Heart right ventricle (tissue), 16 donors: Measurements from ENCODE around the gene KMT5B. TPM values are rescaled to one million over a fixed set of nuclear protein-coding genes. Genes with fewer than 3 reads are reported as not detected.

Experiments
- ATAC-seq, 8 donors: fragments of 200-7000 bp; cut with Tn5 transposase; one replicate each; pipeline ENCODE4 v1.9.1; 2020; ENCODE audit warnings: mild to moderate bottlenecking in 8 of 8, moderate library complexity in 8 of 8, moderate number of reproducible peaks in 1 of 8
- DNase-seq, 2 donors: peaks; one replicate each; pipeline ENCODE4 v3.0.0-alpha.2; 2020
- H3K27ac ChIP-seq, 10 donors: fragments of 200-600 bp; sonication (generic) in 2 of 10; one replicate each; pipeline versions ENCODE4 v1.5.0 to v1.8.0; 2020 to 2022; ENCODE audit warnings: mild to moderate bottlenecking in 3 of 10
- H3K27me3 ChIP-seq, 7 donors: fragments of 200-600 bp; one replicate each; pipeline ENCODE4 v1.8.0; 2021 to 2022; ENCODE audit warnings: mild to moderate bottlenecking in 2 of 7
- H3K36me3 ChIP-seq, 9 donors: fragments of 200-600 bp; sonication (generic) in 1 of 9; one replicate each; pipeline versions ENCODE4 v1.5.0 to v1.8.0; 2020 to 2022; ENCODE audit warnings: mild to moderate bottlenecking in 2 of 9
- H3K4me1 ChIP-seq, 9 donors: fragments of 200-600 bp; sonication (generic) in 1 of 9; one replicate each; pipeline versions ENCODE4 v1.5.0 to v1.8.0; 2020 to 2022; ENCODE audit warnings: mild to moderate bottlenecking in 4 of 9
- H3K4me3 ChIP-seq, 10 donors: fragments of 200-600 bp; sonication (generic) in 2 of 10; one replicate each; pipeline versions ENCODE4 v1.5.0 to v1.8.0; 2020 to 2022; ENCODE audit warnings: mild to moderate bottlenecking in 7 of 10, moderate library complexity in 2 of 10
- H3K9me3 ChIP-seq, 11 donors: fragments of 200-600 bp in 10 of 11; sonication (generic) in 2 of 11; one replicate each; pipeline versions ENCODE4 v1.5.0 to v1.8.0; 2013 to 2022; ENCODE audit warnings: mild to moderate bottlenecking in 2 of 11, control low read depth in 1 of 11, moderate library complexity in 1 of 11
- CTCF ChIP-seq, 9 donors: fragments of 200-600 bp; sonication (generic) in 2 of 9; IDR thresholded peaks; one replicate each; pipeline versions ENCODE4 v1.5.0 to v1.8.0; 2021 to 2022; ENCODE audit warnings: antibody characterized with exemption in 9 of 9, mild to moderate bottlenecking in 5 of 9, moderate library complexity in 1 of 9
- WGBS, 2 donors: extraction: QIAGEN DNeasy Blood & Tissue Kit; methylation state at CpG; one replicate each; pipeline ENCODE4 v1.1.7; 2013; ENCODE audit warnings: inconsistent platforms in 1 of 2; 5-methylcytosine and 5-hydroxymethylcytosine counted together
- intact Hi-C, 10 donors: fragments of 100-400 bp; cut with DNase I; formaldehyde crosslinking; loops; one replicate each; pipeline versions ENCODE4 v1.11.1 to v1.14.2; 2022
- polyA plus RNA-seq, 2 donors: library from polyadenylated mRNA; stranded (reverse); fragments of 200-250 nt; gene quantifications; one replicate each; pipeline ENCODE4 v1.2.3, GENCODE V29; 2013
- total RNA-seq, 10 donors: library from RNA; stranded (reverse); fragmentation: NEBNext Ultra II Directional in 3 of 10; extraction: Animal tissue kit (Norgen Biotek cat#: 25700) in 3 of 10; gene quantifications; one replicate each; pipeline versions ENCODE4 v1.2.1 to v1.2.4, GENCODE V29; 2021 to 2023
- donor health status: Arrhythmogenic right ventricular cardiomyopathy.
- donor health status: ischemic (EF 13 %, LVEDD 7.1; RV severe dilation, severe dysfunction).
- donor health status: healthy with polysubstance abuse.
- donor health status: DM: no; HTN: yes; CAD: no.
- donor health status: DM: no; HTN: no; CAD: no.
- donor health status: ischemic (EF 25% LVEDD 6.9; RV normal size, moderate dysfunction).
- donor health status: ischemic (EF 25% LVEDD 5.7; RV mildly dilated, moderate dysfunction).
- donor health status: healthy.
- donor health status: DM: yes; HTN: yes; CAD: no.
- donor health status: Ischemic cardiomyopathy.
- donor health status: ischemic (EF 35%, LVEDD 5.7; RV mildly dilated, moderate dysfunction).
- donor health status: nonischemic (EF 11% LVEDD 7.7; RV severe dilation, severe dysfunction).
- donor health status: DM: yes; HTN: yes; CAD: no.
- donor health status: PGD.
- donor health status: ischemic (EF 29% LVEDD 5.4; RV normal size, mild dysfunction).
- donor health status: nonischemic (EF 23%, LVEDD 6.1; RV moderate dilation, normal function).

KMT5B gene
- total and polyA plus RNA-seq, 12 donors = 10.5 to 37.1 (median 29.6) TPM

DNA sequence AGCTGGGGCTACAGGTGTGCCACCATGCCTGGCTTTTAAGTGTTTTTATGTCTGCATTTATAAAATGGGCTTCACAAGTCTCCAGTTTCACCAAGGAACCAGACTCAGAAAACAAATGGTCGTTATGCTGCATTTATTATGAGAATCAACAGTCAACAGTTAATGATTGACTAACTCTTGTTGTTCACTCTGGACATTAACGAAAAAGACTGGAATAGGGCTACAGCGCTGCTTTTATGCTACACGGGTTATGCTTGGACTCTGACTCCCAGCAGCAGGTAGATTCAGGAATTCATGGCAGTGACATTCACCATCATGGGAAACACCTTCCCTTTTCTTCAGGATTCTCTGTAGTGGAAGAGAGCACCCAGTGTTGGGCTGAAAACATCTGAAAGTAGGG lies 47.5 kb downstream of the KMT5B start:
- 90 to 92% methylated on average over 4 of the region's 4 CpGs for WGBS, 2 donors
- peaks cover 0 to 100% (median 54%) of the 10 kb centered on the region in 9 donors for H3K36me3 ChIP-seq
- ATAC-seq = no peak

GRCh38 chr11:68164437-68164836 lies 48.7 kb downstream of the KMT5B start:
- no peak for ATAC-seq
- WGBS, 2 donors = 89 to 96% methylated on average over 2 of the region's 2 CpGs
- DNase-seq = no peak
- H3K36me3 ChIP-seq = peaks cover 0 to 97% (median 43%) of the 10 kb centered on the region in 9 donors
- intact Hi-C loops = no loop called here
- H3K4me3 ChIP-seq = no peak overlapping the region
- no peaks in the 10 kb centered on the region for H3K9me3 ChIP-seq
- H3K4me1 ChIP-seq = peaks cover 0 to 7% (median 0%) of the 10 kb centered on the region in 9 donors
- no peaks in the 10 kb centered on the region for H3K27me3 ChIP-seq
- H3K27ac ChIP-seq = no peak overlapping the region
- TF ChIP-seq CTCF (IDR thresholded peaks at IDR 0.05) = no peak

More for the DNA sequence above, 47.5 kb downstream of the KMT5B start:
- no peak for TF ChIP-seq CTCF (IDR thresholded peaks at IDR 0.05)
- Histone ChIP-seq H3K27ac (no peak overlapping the region), H3K9me3 (no peaks in the 10 kb centered on the region), H3K4me1 (no peaks in the 10 kb centered on the region), H3K27me3 (no peaks in the 10 kb centered on the region), H3K4me3 (no peak overlapping the region)
- intact Hi-C loops = no loop called here
- no peak for DNase-seq

GRCh38 chr11:68163691-68164090 lies 49.4 kb downstream of the KMT5B start:
- H3K4me1 ChIP-seq = peaks cover 0 to 7% (median 0%) of the 10 kb centered on the region in 9 donors
- DNase-seq (no peak), ATAC-seq (no peak)
- WGBS, 2 donors = 84 to 94% methylated on average over 11 of the region's 11 CpGs
- H3K27me3 ChIP-seq = no peaks in the 10 kb centered on the region
- no peak for TF ChIP-seq CTCF (IDR thresholded peaks at IDR 0.05)
- H3K36me3 ChIP-seq = peaks cover 0 to 97% (median 35%) of the 10 kb centered on the region in 9 donors
- H3K27ac ChIP-seq = no peak overlapping the region
- no peaks in the 10 kb centered on the region for H3K9me3 ChIP-seq
- H3K4me3 ChIP-seq = no peak overlapping the region
- intact Hi-C loops = no loop called here

DNA sequence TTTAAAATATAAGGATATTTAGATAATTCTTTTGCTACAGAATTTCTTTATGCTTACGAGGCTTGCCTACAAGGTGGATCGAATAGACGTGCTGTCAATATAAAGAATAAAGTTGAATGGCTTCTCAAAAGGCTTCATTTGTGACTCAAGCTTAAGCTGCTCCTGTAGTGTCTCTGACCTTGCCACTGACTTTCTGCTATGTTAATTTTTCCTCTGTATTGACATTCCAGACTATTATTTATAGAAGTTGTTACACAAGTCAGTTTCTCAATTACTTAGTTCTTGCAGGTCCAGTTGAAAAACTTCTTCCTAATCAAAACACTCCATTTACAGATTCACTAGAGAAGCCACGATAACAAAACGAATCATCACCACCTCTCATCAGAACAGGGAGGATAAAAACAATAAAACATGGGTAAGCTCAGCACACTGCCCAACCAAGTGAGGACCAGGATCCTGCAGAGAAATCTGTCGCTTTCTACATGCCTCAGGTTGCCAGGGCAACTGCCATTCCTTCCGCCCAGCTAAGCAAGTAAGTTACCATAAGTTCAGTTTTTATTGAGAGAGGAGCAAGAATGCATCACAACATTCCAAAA lies 52.9 kb downstream of the KMT5B start:
- Histone ChIP-seq H3K4me1 (peaks cover 0 to 7% (median 0%) of the 10 kb centered on the region in 9 donors), H3K27ac (peak overlapping the region in 1 of 10 donors; percentile 12), H3K9me3 (no peaks in the 10 kb centered on the region), H3K27me3 (no peaks in the 10 kb centered on the region), H3K4me3 (no peak overlapping the region), H3K36me3 (peaks cover 0 to 90% (median 15%) of the 10 kb centered on the region in 9 donors)
- no peak for TF ChIP-seq CTCF (IDR thresholded peaks at IDR 0.05)
- 82% methylated on average over 7 of the region's 7 CpGs for WGBS, 2 donors
- intact Hi-C loops = no loop called here
- ATAC-seq (peak in 1 of 8 donors; percentile 45), DNase-seq (no peak)
